Glomerular visceral epithelial cell (primary cell): ENCODE data around the gene LRRK1.
A peak's percentile ranks its signal among the peaks of the same experiment; 100 is the strongest.

Experiments
- DNase-seq: peaks from one replicate; pipeline ENCODE4 v3.0.0-alpha.2; 2016; ENCODE audit errors: extremely low spot score

Gene LRRK1

GRCh38 chr15:100914876-100915275 is 4.3 kb upstream of the LRRK1 start:
- no peak for DNase-seq

- DNase-seq = peak; percentile 80
These were observed 995 bp upstream of the LRRK1 start for GRCh38 chr15:100918034-100918689.

- DNase-seq = peak; percentile 31
These were observed 586 bp downstream of the LRRK1 start for GRCh38 chr15:100919481-100920405.

- DNase-seq = no peak
These were observed 1.5 kb downstream of the LRRK1 start for GRCh38 chr15:100920516-100921135.

- no peak for DNase-seq
These were observed 3.3 kb downstream of the LRRK1 start for GRCh38 chr15:100922192-100923040.

- DNase-seq = no peak
These were observed 3.9 kb downstream of the LRRK1 start for GRCh38 chr15:100923076-100923475.

GRCh38 chr15:100923902-100924301 is 4.7 kb downstream of the LRRK1 start:
- no peak for DNase-seq

GRCh38 chr15:100924436-100924835 is 5.3 kb downstream of the LRRK1 start:
- no peak for DNase-seq

- no peak for DNase-seq
These were observed 6.3 kb downstream of the LRRK1 start for GRCh38 chr15:100925480-100925879.

- DNase-seq = no peak
These were observed 7.1 kb downstream of the LRRK1 start for GRCh38 chr15:100926258-100926657.

- no peak for DNase-seq
These were observed 8.0 kb downstream of the LRRK1 start for GRCh38 chr15:100926971-100927756.

GRCh38 chr15:100928632-100929280 is 9.6 kb downstream of the LRRK1 start:
- no peak for DNase-seq

GRCh38 chr15:100929641-100930042 is 10.5 kb downstream of the LRRK1 start:
- DNase-seq = peak; percentile 64

- DNase-seq = no peak
These were observed 11.2 kb downstream of the LRRK1 start for GRCh38 chr15:100930306-100930848.

- no peak for DNase-seq
These were observed 12.2 kb downstream of the LRRK1 start for GRCh38 chr15:100931143-100931890.

- no peak for DNase-seq
These were observed 13.7 kb downstream of the LRRK1 start for GRCh38 chr15:100932676-100933348.

- no peak for DNase-seq
These were observed 15.0 kb downstream of the LRRK1 start for GRCh38 chr15:100934166-100934565.

GRCh38 chr15:100934726-100935125 is 15.6 kb downstream of the LRRK1 start:
- DNase-seq = no peak

GRCh38 chr15:100937171-100937570 is 18.0 kb downstream of the LRRK1 start:
- DNase-seq = no peak
